ENCODE measurements around the gene SIGLEC5.
A peak's percentile ranks its signal among the peaks of the same experiment; 100 is the strongest.
"Not testable (repeated sequence)": the region's sequence is repeated elsewhere in the genome, so short reads cannot be mapped to it uniquely, and the experiment has no call there.

Gene SIGLEC5, protein sequence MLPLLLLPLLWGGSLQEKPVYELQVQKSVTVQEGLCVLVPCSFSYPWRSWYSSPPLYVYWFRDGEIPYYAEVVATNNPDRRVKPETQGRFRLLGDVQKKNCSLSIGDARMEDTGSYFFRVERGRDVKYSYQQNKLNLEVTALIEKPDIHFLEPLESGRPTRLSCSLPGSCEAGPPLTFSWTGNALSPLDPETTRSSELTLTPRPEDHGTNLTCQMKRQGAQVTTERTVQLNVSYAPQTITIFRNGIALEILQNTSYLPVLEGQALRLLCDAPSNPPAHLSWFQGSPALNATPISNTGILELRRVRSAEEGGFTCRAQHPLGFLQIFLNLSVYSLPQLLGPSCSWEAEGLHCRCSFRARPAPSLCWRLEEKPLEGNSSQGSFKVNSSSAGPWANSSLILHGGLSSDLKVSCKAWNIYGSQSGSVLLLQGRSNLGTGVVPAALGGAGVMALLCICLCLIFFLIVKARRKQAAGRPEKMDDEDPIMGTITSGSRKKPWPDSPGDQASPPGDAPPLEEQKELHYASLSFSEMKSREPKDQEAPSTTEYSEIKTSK

DNA sequence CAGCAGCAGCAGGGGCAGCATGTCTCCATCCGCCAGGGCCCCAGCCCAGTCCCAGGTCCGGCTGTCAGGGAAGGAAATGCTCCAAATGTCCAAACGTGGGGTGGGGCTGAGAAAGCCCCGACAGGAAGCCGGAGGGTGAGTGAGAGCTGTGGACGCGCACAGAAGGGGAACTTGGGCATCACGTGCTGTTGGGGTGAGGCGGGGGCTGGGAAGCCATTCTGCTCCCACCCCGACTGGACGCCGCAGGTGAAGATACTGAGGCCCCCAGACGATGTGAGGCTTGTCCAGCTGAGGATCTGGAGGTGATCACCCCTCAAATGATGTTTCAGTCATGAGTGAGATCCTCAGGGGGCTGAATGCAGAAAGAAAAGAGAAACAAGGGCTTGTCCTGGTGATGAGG is at the start of gene SIGLEC5:
SIGLEC5 (minus strand) TSS at position 87 of the 400 bp plus-strand sequence; CDS start at position 21, 66 bp downstream.
- not testable (repeated sequence) for DNase-seq (ENCODE audit: low read depth, low spot score)

DNA sequence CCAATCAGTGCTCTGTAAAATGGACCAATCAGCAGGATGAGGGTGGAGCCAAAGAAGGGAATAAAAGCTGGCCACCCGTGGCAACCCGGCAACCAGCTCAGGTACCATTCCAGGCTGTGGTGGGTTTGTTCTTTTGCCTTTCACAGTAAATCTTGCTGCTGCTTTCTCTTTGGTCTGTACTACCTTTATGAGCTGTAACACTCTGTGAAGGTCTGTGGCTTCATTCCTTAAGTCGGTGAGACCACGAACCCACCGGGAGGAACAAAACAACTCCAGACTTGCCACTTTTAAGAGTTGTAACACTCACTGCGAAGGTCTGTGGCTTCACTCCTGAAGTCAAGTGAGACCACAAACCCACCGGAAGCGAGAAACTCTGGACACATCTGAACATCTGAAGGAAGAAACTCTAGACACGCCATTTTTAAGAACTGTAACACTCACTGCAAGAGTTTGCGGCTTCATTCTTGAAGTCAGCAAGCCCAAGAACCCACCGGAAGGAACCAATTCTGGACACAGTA is 46.4 kb upstream of the SIGLEC5 start:
- DNase-seq (ENCODE audit: low read depth, low spot score): no peak

DNA sequence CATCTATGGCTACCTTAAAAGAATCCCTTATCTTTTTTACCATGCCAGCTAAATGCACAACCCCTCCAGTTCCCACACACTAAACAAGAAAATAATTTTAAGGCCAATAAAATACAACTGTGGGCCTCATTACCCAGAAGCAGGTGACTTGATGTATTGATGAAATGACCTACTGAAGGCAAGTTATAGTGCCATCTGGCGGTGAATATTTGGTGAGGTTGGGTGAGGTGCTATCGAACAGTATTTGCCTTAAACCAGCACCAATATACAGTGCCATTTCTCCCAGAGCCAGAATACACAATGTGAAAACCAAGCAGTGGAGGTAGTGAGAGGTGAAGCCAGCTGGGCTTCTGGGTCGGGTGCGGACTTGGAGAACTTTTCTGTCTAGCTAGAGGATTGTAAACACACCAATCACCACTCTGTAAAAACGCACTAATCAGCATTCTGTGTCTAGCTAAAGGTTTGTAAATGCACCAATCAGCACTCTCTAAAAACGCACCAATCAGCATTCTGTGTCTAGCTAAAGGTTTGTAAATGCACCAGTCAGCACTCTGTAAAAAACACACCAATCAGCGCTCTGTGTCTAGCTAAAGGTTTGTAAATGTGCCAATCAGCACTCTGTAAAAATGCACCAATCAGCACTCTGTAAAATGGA is 45.8 kb upstream of the SIGLEC5 start:
- DNase-seq (ENCODE audit: low read depth, low spot score): not testable (repeated sequence)

DNA sequence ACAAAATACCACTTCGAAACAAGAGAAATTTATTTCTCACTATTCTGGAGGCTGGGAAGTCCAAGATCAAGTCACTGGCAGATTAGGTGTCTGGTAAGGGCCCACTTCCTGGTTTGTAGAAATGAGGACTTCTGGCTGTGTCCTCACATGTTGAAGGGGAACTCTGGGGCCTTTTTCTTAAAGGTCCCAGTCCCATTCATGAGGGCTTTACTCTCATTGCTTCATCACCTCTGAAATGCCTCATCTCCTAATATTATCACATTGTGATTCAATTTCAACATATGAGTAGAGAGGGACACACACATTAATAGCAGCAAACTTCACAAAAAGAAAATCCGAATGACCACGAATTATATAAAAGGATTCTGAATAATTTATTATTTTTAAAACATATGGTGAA is 38.0 kb upstream of the SIGLEC5 start:
- no peak for DNase-seq (ENCODE audit: low read depth, low spot score)

DNA sequence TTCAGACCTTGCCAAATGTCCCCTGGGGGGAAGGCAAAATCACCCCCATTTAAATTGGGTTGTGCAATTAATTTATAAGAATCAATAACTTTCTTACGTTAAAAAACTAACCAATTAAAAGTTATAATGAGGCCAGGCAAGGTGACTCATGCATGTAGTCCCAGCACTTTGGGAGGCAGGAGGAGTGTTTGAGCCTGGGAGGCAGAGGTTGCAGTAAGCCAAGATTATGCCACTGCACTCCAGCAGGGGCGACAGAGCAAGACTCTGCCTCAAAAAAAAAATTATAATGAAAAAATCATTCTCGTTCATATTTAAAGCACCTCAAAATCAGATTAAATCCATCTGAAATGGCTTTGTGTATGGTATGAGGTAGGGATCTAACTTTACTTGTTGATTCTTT is 34.8 kb upstream of the SIGLEC5 start:
- DNase-seq (ENCODE audit: low read depth, low spot score): no peak

DNA sequence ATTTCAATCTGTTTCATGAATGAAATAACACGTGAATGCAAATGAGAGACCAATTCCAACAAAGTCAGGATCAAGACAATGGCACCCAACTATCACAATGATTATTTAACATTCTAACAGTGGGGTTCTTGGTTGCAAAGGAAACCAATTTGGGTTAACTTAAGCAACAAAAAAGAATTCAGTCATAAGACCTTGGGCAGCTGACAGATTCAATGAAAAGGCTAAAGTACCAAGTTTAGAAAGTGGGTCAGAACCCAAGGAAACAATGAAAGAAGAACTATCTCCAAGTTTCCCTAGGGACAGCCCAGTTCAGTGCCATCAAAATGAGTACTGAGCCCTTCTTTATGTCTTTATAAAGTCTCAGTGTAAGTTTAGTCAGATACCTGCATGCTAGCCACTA is 33.9 kb upstream of the SIGLEC5 start:
- no peak for DNase-seq (ENCODE audit: low read depth, low spot score)

DNA sequence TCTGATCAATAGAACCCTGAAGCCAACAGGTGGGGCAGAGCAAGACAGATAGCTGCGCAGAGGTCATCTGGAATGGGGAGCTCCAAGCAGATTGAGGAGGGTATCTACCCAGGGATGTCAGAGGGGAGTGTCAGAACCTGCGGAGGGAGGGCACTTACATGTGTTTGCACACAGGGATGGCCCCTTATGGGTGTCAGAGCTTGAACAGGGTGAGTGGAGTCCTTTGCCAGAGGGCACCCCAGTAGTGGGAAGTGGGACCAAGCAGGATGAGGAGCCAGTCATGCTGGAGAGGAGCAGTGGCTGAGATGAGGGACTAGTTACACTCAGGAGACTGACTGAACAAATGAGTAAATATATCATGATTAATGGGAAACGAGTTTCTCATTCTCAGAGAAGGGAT is 33.4 kb upstream of the SIGLEC5 start:
- DNase-seq (ENCODE audit: low read depth, low spot score): no peak

DNA sequence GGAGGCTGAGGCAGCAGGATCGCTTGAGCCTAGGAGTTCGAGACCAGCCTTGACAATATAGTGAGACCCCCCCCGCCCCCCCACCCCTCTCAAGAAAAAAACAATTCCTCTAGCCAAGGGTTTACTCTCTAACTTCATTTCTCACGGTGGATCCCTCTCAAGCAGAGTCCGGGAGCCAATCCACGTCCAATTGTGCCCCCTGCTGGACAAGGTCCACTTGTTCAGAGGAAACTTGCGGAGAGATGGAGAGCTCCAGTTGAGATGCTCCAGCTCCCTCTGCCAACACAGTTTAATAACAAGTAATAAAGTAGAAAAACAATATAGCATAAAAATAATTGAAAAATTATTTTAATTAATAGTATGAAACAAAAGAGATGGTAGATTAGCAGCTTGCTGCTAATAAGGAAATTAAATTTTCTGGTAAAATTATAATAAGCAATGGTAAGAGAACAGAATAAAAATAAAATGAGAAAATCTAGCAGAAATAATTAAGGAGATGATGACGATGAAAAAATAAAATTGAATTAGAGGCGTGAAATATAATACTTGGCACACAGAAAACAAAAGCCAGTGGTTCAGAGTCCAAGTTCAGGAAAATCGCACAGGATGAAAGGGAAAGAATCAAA is 30.9 kb upstream of the SIGLEC5 start:
- DNase-seq (ENCODE audit: low read depth, low spot score): peak; percentile 4

DNA sequence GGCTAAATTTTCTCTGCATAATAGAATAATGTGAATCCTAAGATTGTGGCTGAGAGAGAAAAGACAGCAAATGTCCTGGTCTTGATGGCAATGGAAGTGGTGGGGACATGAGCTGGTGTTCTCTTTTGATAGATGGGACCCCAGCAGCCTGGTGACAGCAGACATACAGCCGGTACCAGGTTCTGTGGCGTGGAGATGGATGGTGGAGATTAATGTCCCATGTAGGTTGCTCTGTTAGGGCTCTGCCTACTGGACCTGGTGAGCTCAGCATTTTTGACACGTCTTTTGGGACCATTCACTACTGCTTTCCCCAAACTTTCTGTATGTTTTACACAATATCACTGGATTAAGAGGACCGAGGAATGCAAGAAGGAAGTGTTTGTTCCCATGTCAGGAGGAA is 24.6 kb upstream of the SIGLEC5 start:
- DNase-seq (ENCODE audit: low read depth, low spot score): no peak

DNA sequence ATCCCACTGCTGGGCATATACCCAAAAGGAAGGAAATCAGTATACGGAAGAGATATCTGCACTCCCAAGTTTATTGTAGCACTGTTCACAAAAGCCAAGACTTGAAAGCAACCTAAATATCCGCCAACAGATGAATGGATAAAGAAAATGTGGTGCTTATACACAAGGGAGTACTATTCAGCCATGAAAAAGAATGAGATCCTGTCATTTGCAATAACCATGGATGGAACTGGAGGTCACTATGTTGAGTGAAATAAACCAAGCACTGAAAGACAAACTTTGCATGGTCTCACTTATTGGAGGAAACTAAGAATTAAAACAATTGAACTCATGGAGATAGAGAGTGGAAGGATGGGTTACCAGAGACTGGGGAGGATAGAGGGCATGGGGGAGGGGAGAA is 23.0 kb upstream of the SIGLEC5 start:
- no peak for DNase-seq (ENCODE audit: low read depth, low spot score)

DNA sequence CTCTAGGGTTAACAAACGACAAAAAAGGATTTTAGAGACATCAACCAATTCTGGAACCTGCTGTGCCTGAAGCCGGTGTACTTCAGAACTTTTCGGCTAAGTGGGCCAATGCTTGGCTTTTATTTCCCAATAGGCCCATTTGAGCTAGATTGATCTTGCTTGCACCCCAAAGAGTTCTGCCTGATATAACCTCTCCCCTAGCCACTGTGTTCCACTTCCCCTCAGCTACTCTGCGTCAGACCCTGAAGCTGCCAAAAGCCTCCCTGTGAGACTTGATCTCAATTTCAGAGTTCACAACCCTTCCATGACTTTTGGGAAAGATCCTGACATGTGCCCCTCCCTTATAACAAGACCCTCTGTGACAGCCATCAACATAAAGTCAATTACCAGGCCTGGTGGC is 22.1 kb upstream of the SIGLEC5 start:
- DNase-seq (ENCODE audit: low read depth, low spot score): no peak

DNA sequence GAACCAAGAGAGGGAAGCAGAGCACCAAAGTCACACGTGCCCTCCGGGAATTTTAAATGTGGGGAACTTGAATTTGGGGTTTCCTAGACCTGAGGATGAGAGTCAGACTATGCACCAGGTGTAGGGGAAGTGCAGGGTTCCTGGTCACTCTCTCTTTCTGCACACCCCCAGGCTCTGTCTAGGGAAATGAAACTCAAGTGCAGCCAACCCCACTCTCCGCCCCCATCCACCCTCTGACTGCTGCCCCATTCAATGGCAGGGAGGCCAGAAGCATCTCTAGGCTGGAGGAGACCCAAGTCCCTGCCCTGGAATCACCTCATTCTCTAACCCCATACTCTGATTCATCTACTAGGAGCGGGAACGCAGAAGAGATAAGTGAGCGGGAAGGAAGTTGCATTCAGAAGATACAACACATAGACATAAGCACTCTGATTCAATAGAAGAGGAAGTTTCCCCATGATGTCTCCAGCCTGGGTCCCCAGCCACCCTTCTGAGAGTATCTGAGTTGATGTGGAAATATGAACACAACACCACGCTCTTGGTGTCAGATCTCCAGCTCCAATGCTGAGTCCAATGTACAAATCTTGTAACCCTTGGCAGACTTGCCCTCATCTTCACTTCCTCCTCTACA is 21.1 kb upstream of the SIGLEC5 start:
- no peak for DNase-seq (ENCODE audit: low read depth, low spot score)

DNA sequence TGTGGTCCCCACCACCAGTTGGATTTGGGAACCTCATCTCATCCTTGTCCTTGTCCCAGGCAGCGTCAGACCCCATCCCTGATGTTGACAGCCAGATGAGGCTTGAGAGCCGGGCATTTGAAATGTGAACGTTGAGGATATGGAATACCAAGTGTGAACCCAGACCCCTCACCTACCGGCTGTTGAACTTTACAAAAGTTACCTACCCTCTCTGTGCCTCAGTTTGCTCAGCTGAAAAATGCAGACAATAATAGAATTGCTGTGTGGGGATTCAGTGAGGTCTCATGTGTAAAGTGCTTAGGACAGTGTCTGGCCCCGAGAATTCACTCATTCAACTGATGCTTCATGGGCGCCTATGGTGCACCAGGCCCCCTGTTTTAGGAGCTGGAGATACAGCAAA is 17.1 kb upstream of the SIGLEC5 start:
- no peak for DNase-seq (ENCODE audit: low read depth, low spot score)

DNA sequence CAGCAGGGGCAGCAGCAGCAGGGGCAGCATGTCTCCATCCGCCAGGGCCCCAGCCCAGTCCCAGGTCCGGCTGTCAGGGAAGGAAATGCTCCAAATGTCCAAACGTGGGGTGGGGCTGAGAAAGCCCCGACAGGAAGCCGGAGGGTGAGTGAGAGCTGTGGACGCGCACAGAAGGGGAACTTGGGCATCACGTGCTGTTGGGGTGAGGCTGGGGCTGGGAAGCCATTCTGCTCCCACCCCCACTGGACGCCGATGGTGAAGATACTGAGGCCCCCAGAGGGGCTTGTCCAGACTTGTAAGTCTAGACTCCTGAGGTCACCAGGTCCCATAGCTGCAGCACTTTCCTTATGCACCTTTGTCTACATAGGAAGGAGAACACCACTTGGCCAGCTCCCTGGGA is 16.5 kb upstream of the SIGLEC5 start, which contains the start of gene SIGLEC14:
SIGLEC14 (minus strand) TSS at position 96 of the 400 bp plus-strand sequence; CDS start at position 30, 66 bp downstream.
- DNase-seq (ENCODE audit: low read depth, low spot score): not testable (repeated sequence)

DNA sequence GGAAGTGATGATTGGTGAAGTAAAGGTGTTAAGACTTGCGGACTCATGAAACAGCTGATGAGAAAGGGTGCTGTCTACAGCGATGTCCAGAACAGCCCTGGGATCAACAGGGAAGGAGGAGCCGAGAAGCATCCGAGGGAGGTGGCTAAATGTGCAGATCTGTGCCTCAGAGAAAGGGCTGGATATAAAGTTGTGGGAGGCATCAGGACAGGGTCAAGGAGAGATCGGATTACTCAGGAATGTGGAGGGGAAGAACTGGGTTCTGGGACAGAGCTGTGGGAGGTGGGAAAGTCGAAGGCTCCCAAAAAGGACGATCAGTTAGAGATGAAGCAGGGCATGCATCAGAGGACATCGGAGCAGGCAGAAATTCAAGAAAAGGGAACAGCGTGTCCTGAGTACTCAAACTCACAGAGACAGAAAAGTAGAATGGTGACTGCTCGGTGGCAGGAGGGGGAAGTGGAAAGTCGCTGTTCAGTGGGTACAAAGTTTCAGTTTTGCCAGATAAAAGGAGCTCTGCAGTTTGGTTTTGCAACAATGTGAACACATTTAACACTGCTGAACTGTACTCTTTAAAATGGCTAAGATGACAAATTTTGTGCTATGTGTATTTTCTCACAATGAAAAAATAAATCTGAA is 14.6 kb upstream of the SIGLEC5 start:
- DNase-seq (ENCODE audit: low read depth, low spot score): no peak

DNA sequence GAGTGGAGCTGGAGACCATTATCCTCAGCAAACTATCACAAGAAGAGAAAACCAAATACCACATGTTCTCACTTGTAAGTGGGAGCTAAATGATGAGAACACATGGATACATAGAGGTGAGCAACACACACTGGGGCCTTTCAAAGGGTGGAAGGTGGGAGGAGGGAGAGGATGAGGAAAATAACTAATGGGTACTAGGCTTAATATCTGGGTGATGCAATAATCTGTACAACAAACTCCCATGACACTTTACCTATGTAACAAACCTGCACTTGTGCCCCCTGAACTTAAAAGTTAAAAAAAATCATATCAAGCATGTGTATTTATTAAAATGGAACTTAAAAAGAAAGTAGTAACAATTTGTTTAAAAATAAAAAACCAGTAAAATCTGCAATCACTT is 11.4 kb upstream of the SIGLEC5 start:
- no peak for DNase-seq (ENCODE audit: low read depth, low spot score)

DNA sequence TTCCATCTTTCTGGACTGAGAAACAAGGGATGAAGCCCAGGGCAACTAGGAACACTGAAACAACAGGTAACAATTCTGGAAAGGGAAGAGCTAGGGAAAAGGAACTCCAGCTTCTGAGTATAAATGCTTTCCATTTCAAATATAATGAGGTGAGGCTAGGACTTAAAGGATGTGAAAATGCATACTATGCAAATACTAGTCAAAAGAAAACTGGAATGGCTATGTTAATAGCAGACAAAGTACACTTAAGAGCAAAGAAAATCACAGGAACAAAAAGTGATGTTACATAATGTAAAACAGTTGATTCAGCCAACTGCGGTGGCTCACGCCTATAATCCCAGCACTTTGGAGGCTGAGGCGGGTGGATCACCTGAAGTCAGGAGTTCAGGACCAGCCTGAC is 10.2 kb upstream of the SIGLEC5 start:
- no peak for DNase-seq (ENCODE audit: low read depth, low spot score)

DNA sequence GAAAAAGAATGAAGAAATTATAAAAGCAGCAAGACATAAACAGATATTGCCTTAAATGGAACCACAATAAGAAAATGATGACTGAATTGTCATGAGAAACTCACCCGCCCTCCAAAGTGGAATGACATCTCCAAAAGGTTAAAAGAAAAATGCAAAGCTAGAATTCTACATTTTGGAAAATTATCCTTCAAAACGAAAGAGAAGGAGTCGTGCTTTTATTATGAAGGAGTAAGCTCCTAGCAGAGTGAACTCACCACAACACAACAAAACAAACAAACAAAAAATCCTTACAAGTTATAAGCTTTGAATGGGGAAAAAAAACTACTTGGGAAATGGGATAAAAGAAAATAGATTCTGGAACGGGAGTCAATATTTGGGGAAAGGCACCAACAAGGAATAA is 9.7 kb upstream of the SIGLEC5 start:
- DNase-seq (ENCODE audit: low read depth, low spot score): no peak

DNA sequence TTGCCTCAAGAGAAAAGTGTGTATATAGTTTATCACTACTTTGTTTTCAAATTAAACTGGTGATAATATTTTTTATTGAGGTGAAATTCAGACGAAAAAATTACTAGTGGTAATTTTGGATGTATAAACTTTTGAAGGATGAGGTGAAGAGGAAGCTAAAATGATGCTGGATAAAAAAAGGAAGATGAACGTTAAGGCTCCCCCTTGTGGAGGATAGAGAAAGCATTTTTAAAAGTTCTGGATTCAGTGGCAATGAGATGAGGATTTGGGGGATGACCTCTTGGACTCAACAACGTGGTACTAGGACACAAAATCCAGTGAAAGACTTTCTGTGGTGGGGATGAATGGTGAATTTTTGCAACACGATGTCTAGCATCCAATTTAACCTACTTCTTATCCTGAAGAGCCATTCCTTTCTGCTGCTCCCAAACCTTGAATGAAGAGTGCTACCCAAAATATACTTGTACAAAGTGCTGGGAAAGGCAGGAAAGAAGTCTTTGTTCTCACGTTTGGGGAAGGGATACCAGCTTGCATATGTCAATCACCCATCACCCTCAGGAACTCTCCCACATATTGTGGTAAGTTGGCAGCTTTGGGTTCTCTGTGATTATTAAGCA is 7.3 kb upstream of the SIGLEC5 start:
- DNase-seq (ENCODE audit: low read depth, low spot score): no peak

DNA sequence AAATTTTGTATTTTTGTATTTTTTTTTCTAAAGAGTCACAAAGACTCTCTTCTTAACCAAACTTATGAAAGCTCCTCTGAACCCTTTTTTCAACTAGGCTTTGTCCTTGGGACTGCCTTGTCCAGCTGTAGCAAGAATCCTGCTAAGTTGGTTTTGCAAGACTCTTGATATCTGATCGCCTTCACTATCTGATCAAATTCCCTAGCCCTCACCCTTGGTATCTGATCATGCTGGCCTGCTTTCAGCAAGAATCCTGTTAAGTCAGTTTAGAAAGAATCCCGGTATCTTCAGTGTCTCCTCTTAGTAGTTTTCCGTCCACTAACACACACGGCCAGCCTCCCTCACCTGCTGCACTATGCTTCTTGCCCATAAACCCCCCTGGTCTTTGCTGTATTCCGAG is 1.9 kb upstream of the SIGLEC5 start:
- DNase-seq (ENCODE audit: low read depth, low spot score): no peak

Data from activated naive CD8-positive, alpha-beta T cell treated with anti-CD3 and anti-CD28 coated beads, Interleukin-2, amount 50 U/mL, for 16 hours (primary cell).